GM21390 (cell line): ENCODE results near the gene MGAT5.

Experiments
- ATAC-seq: cut with Tn5 transposase; IDR thresholded peaks from one replicate; pipeline ENCODE4 v1.9.1; 2021; ENCODE audit not compliant: unreplicated experiment

Gene MGAT5

GRCh38 chr2:134253117-134253704 lies 661 bp upstream of the MGAT5 start:
- peak; percentile 68 for ATAC-seq

DNA sequence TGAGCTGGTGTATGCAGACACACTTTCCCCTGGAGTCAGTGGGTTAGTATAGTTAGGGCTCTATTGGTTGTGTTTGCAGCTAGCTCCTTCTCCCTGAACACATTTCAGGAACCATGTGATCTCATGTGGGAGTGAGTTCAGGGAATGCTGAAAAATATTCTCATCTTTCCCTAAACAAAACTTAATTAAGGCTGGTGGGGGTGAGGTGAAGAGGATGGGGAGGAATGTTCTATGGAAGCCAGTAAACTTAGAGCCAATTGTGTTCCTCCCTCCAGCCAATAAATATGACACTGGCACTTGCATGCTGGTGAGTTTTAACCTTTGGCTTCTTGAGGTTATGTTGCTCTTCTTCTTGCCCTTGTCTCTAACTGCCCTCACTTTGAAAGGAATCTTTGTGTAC lies 952 bp downstream of the MGAT5 start:
- ATAC-seq, result no peak

GRCh38 chr2:134256956-134257355 lies 3.1 kb downstream of the MGAT5 start:
- no peak for ATAC-seq

DNA sequence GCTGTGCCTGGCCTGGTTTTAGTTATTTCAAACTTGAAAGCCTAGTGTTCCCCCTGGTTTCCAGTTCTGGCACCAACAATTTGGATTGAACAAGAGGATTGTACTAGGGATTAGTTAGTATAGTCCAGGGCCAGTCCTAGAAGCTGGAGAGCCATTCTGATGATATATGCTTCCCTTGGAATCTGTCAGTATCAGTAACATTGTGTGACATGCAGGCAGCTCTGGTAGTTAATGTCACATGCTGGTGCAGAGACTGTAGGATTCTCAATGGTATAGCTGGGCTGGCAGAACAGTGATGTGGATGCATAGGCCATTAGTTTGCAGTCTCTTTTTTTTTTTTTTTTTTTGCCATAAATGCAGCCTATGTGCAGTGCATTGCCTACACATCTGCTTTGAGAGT lies 3.6 kb downstream of the MGAT5 start:
- no peak for ATAC-seq

- ATAC-seq, result no peak
These were observed 4.3 kb downstream of the MGAT5 start for GRCh38 chr2:134257965-134258683.

DNA sequence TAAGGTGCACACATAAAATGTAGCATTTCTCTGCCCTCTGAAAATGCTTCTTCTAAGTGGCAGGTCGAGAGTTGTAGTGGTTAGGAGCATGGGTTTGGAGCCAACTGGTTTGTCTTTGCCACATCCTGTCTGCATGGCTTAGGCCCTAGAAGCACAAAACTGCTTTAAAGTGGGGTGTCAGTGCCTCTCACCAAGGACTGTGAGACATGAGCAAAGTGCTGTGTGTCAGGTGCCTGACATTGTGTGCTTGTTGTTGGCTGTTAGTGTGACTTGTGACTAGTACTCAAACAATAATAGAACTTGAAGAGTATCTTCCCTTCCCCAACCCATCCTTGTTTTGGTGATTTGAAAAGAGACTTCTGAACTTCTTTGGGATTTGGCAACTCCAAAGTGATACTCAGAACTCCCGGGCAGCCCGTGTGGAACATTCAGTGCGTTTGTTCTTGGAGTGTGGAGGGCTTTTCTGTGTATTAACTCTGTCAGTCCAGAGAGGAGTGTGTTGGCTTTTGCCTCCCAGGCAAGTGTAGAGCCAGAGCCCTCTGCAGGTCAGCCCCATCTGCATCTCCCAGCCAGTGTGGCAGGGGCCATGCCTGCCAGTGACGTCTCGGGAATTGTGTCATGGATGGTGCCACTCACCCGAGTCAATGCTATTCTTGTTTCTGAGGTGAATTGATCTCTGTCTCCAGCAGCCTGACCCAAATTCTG lies 5.0 kb downstream of the MGAT5 start:
- ATAC-seq, result peak; percentile 31

DNA sequence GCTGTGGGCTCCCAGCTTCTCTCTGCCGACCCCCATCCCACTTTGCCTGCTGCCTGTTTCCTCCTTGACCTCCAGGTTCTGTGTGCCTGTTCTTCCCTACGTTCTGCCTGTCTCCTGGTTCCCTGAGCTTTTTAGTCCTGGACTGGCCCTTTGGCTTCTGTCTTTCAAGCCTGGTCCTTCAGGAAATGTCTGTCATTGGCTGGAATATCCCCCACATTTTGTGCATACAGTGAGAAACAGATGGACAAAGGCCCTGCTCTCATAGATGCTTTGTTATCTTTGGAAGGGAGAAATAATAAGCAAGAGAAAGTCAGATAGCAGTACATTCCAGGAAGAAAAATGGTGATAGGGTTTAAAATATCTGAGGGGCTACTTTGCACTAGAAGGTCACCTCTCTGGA lies 5.7 kb downstream of the MGAT5 start:
- no peak for ATAC-seq

GRCh38 chr2:134259994-134260393 lies 6.1 kb downstream of the MGAT5 start:
- no peak for ATAC-seq

DNA sequence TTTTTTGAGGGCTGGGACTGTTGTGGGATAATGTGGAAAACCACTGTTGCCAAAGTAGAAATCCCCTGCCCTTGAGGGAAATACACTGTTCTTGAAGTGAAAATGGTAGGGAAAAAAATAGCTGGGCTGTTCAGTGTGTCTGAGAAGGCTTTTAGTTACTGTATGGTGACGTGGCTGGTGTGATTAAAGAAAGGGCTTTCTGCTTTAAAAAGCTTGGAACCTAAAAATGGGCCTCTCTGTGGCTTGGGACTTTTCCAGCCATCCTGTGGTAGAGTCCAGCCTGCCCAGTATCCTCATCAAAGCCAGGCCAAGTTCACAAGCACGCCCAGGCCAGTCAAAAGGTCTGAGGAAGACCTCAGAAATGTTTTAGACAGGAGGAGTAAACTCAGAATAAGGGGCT lies 6.8 kb downstream of the MGAT5 start:
- no peak for ATAC-seq

DNA sequence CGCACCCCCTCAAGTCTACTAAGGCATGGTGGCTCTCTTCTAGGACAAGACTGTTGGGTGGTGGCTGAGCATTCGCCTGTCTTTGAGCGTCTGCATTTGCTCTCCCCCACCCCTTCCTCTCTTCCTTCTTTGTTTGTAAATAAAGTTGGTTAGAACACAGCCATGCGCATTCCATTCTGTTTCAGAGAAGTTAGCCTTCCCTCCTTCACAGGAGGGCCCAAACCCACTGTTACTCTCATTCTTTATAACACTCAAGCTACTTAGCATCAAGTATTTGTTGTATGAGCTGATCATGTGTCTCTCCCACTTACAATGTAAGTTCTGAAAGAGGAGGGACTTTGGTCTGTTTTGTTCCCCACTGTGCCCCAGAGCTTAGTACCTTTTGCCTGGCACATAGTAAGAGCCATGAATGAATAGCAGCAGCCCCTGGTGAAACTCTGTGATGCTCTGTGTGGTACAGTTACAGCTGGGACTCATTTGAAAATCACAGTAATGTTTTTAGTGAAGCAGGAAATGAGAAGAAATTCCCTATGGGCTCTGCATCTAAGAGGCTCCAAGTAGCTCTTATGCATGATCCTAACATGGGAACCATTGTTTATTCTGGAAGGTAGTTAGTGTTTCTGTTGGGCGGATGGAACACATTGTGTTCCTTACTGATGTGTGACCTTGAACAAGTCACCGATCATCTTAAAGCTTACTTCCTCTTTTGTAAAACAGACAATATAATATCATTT lies 7.7 kb downstream of the MGAT5 start:
- ATAC-seq, result peak; percentile 60

DNA sequence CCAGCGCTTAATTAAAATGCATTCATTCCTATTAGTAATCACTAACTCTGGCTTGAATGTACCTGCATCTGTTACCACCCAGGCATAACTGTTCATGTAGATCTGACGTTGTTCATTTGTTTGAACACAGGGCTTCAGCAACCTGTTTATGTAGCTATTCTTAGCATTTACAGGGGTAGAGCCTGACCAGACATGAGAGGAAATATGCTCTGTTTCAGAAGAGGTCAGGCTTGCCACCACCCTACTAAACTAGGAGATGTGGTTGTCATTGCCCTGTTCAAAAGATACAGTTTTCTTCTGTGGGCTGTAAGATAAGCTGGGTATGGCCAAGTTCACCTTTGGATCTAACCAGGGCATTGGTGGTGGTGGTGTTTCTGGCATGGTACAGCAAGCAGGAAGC lies 8.8 kb downstream of the MGAT5 start:
- ATAC-seq, result peak; percentile 53

GRCh38 chr2:134268265-134268664 lies 14.4 kb downstream of the MGAT5 start:
- ATAC-seq, result no peak

DNA sequence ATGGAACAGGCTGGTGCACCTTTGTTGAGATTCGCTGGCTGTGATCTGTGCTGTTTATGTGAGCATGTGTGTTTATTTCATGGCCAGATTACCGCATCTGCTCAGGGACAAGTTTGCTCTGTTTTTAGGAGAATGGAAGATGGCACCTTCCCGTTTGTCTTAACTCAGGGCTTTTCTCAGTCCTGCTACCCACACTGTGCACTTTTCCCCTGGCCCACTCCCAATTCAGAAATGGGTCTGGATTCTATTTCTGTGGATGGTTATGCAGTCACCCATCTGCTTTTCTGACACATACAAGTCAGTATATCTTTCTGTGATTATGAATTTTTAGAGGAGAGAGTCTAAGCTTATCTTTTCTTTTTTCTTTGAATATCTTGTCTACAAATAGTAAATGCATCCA lies 15.4 kb downstream of the MGAT5 start:
- no peak for ATAC-seq

GRCh38 chr2:134269972-134270735 lies 16.3 kb downstream of the MGAT5 start:
- ATAC-seq, result no peak

DNA sequence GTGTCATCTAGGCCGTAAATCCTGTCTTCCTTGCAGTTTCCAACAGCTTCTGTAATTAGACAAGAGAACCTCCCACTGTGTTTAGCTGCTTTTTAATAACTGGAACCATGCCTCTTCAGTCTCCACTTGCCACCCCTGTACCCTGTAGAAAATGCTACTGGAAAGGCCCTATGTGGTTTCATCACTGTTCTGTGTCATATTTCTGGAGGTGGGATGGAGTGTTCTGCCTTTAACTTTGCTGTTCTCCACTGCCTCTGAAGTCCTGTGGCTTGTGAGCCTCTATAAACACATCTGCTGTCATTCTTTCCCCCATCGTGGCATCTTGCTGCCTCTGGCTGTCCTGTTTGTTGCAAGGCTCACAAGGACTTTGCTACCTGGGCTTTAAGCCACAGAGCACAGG lies 17.9 kb downstream of the MGAT5 start:
- no peak for ATAC-seq

GRCh38 chr2:134272806-134273205 lies 18.9 kb downstream of the MGAT5 start:
- ATAC-seq, result no peak

DNA sequence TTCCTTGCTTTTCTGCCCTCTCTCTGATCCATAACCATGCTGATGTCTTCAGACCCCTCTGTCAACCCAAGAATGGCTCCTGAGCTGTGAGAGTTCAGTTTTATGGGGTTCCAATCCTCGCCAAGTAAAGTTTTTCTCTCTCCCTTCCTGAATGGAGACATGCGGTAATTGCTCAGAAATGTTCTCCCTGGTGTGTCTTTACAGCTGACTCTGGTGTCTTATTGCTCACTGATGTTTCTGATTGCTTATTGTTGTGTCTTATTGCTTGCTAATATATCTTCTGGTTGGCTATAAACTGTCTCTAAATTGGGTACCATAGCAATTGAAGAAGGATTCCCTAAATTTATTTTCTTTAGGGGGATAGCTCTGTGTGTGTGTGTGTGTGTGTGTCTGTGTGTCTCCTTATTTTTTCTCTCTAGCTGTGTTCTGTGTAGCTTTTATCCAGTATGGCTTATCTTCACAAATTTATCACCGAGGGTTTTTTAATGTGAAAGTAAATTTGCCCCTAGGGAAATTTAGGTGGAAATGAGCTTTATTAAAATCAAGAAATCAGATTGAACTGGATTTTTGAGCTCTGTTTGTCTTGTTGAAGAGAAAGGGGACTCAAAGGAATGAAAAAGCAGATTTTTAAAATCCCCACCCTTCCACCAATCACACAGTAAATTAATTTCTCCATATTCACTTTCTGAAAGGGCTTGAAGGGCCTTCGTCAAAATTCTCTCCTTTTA lies 19.5 kb downstream of the MGAT5 start:
- no peak for ATAC-seq

- ATAC-seq, result no peak
These were observed 20.2 kb downstream of the MGAT5 start for GRCh38 chr2:134274121-134274520.

DNA sequence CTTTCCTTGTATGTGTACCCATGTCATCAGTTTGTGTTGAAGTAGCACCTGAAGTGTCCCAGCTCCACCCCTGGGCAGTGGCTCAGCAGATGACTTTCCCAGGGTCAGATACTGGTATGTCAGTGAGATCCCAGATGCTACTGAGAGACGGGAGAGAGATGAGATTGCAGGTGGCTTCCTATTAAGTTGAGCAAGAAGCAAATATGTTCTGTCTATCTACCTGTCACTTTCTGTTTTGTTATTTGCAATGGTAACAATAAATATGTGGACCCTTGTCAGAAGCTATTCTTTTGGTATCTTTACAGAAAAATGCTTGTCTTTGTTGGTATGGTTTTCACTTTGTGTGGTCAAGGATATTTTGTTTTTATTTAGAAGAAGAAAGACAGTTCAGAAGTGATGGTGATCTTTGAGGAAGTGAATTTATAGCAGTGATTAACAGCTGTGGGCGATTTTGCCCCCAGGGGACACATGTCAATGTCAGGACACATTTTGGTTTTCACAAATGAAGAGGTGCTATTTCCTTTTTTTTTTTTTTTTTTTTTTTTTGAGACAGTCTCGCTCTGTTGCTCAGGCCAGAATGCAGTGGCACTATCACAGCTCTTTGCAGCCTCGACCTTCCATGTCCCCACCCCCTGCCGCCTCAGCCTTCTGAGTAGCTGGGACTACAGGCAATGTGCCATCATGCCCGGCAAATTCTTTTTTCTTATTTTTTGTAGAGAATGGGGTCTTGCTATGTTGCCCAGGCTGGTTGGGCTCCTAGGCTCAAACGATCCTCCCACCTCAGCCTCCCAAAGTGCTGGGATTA lies 21.4 kb downstream of the MGAT5 start:
- ATAC-seq, result peak; percentile 83
